ENCODE data around the gene CACNA1H. TPM values are rescaled to one million over a fixed set of nuclear protein-coding genes. Genes with fewer than 3 reads are reported as not detected.

CACNA1H gene
- total and polyA plus RNA-seq, 2 donors (not counting 3 experiments of a cell fraction or from before 2014, with no cell fraction given), result 0.03 TPM; not detected in 1

GRCh38 chr16:1218061-1218929, 65.4 kb downstream of the CACNA1H start:
- no peak overlapping the region for H3K4me2 ChIP-seq (ENCODE audit: insufficient read depth, low read length)
- no peak overlapping the region for H3K4me3 ChIP-seq (replicated peaks in 1 of 3; ENCODE audit: insufficient read depth in 1 of 3, low read depth in 1 of 3, low read length in 3 of 3)
- dilution Hi-C loops (cut with MboI; ENCODE audit: extremely low pct_ligation_motif_present, low sequenced_read_pairs), result no loop called here
- no peaks in the 10 kb centered on the region for H3K4me1 ChIP-seq (ENCODE audit: control insufficient read depth, extremely low read depth, insufficient read depth, low read length)
- H3K9me1 ChIP-seq (replicated peaks; ENCODE audit: control insufficient read depth, extremely low read depth, insufficient read depth, low read length), result no peaks in the 10 kb centered on the region
- H3K9ac ChIP-seq (replicated peaks; ENCODE audit: extremely low read depth, insufficient read depth, low read length), result no peak overlapping the region
- H2AFZ ChIP-seq (ENCODE audit: low read depth, low read length), result no peak overlapping the region
- DNase-seq (ENCODE audit: low read depth, low spot score), result no peak
- no peaks in the 10 kb centered on the region for H3K27me3 ChIP-seq (ENCODE audit: control insufficient read depth in 2 of 2, insufficient read depth in 2 of 2, low read length in 2 of 2)
- H3K9me3 ChIP-seq (replicated peaks; ENCODE audit: control insufficient read depth, insufficient read depth, low read length), result no peaks in the 10 kb centered on the region
- no peak overlapping the region for H3K27ac ChIP-seq (ENCODE audit: insufficient read depth, low read depth, low read length)
- intact Hi-C loops (cut with micrococcal nuclease), result no loop called here
- FAIRE-seq, result no peak
- POLR2A ChIA-PET, result no interaction called here
- H3K79me2 ChIP-seq (ENCODE audit: control insufficient read depth, insufficient read depth, low read length), result no peaks in the 10 kb centered on the region
- no TSS peak for BruUV-seq (replicated peaks)
- CTCF ChIA-PET, result no interaction called here
- no peaks in the 10 kb centered on the region for H3K36me3 ChIP-seq (ENCODE audit: control insufficient read depth in 2 of 2, extremely low read depth in 1 of 2, insufficient read depth in 2 of 2, low read length in 2 of 2)
- no peaks in the 10 kb centered on the region for H4K20me1 ChIP-seq (replicated peaks; ENCODE audit: control insufficient read depth, extremely low read depth, insufficient read depth, low read length)
- no peak for TF ChIP-seq POLR2A (IDR thresholded peaks at IDR 0.05; ENCODE audit: low read depth, low read length)
- no peak for TF ChIP-seq CTCF (IDR thresholded peaks at IDR 0.05; ENCODE audit: extremely low read depth in 1 of 2, insufficient read depth in 1 of 2, low read depth in 1 of 2, low read length in 2 of 2)
- TF ChIP-seq EZH2 (IDR thresholded peaks at IDR 0.05; ENCODE audit: borderline replicate concordance, low read depth, low read length, severe bottlenecking), result no peak
- TF ChIP-seq MYC (IDR thresholded peaks at IDR 0.05; ENCODE audit: low read depth, low read length), result no peak
- no peak for TF ChIP-seq POLR2AphosphoS5 (IDR thresholded peaks at IDR 0.05; ENCODE audit: insufficient read depth, low read depth, low read length)
- TF ChIP-seq GATA2 (IDR thresholded peaks at IDR 0.05; ENCODE audit: insufficient read depth, insufficient read length, low read depth, low read length), result no peak
- no peak for TF ChIP-seq FOS (IDR thresholded peaks at IDR 0.05; ENCODE audit: borderline replicate concordance, insufficient read depth, low read length)
- TF ChIP-seq MAX (IDR thresholded peaks at IDR 0.05; ENCODE audit: insufficient read depth, insufficient read length), result no peak
- TF ChIP-seq JUN (IDR thresholded peaks at IDR 0.05; ENCODE audit: borderline replicate concordance, insufficient read depth, insufficient read length, low read depth), result no peak

Data from endothelial cell of umbilical vein (primary cell).